ENCODE data around the gene DOK5.

The DOK5 gene

DNA sequence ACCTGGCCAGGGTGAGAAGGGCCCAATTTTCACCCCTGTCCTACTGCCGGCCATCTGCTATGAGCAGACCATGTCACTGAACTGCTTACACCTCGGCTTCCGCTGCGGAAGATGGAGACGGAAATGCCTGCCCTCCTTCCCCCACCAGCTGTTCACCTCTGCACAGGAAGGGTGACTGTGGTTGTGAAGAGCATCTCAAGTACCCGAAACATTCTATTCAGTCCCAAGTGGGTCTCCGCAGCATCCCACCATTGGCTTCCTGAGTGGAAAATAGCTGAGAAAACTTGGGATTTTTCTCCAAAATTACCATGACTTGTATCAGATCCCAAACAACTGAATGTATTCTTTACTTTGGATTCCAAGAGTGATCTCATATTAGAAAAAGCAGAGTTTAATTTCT, 16.1 kb downstream of the DOK5 start:
- no peak for DNase-seq
- no peaks in the 10 kb centered on the region for H4K20me1 ChIP-seq (ENCODE audit: insufficient read depth, low read length)
- no peaks in the 10 kb centered on the region for H3K36me3 ChIP-seq (replicated peaks; ENCODE audit: insufficient read depth, low read length)
- no peak overlapping the region for H3K4me3 ChIP-seq (ENCODE audit: low read length)
- H2AFZ ChIP-seq (ENCODE audit: low read length): no peak overlapping the region
- H3F3A ChIP-seq (ENCODE audit: insufficient read depth, low read length): no peaks in the 10 kb centered on the region
- H3K79me2 ChIP-seq (ENCODE audit: low read length): no peaks in the 10 kb centered on the region
- no peak overlapping the region for H3K27ac ChIP-seq (ENCODE audit: low read length)
- H3K27me3 ChIP-seq (replicated peaks; ENCODE audit: insufficient read depth, low read length): no peaks in the 10 kb centered on the region
- H3K9ac ChIP-seq (ENCODE audit: low read length): no peak overlapping the region
- no peaks in the 10 kb centered on the region for H3K9me2 ChIP-seq (replicated peaks; ENCODE audit: insufficient read depth, low read length)
- H3K4me2 ChIP-seq (ENCODE audit: low read depth, low read length): no peak overlapping the region
- H3K9me3 ChIP-seq (replicated peaks; ENCODE audit: insufficient read depth, low read length): no peaks in the 10 kb centered on the region
- no peaks in the 10 kb centered on the region for H3K4me1 ChIP-seq (ENCODE audit: low read length)
- no peak for TF ChIP-seq EZH2 (optimal IDR thresholded peaks at IDR 0.05; ENCODE audit: low read depth, low read length)
- no peak for TF ChIP-seq CTCF (IDR thresholded peaks at IDR 0.05; ENCODE audit: low read length)

DNA sequence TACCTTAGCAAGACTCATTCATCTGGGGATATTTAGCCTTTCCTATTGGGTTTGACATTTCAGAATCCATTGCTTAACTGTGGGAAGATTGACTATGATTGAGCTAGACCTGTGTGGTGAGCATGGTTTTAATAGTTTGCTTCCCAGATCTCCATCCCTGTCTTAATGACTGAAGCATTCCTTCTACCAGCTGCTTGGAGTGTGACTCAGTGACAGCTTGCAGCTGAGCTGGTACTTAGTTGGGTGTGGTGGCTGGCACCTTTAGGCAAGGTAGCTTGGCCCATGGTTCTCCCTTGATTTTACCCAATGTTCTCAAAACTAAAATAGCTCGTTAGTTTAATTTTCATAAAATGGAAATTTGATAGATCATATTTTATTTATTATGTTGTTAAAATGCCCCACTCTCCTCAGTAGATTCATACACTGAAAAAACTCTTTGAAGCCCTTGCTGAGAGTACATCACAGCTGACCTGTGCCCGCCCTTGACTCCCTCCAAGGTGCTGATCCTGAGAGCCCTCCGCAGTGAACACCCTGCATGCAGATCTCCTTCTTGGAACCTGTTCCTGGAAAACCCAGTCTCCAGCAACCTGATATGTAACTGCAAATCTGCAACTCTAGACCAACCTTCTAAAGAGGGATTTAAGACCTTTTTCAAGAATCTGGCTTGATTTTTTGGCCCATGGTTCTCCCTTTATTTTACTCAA, 19.1 kb downstream of the DOK5 start:
- Histone ChIP-seq H3F3A (ENCODE audit: insufficient read depth, low read length) (no peaks in the 10 kb centered on the region), H3K9me2 (replicated peaks; ENCODE audit: insufficient read depth, low read length) (no peaks in the 10 kb centered on the region), H3K36me3 (replicated peaks; ENCODE audit: insufficient read depth, low read length) (no peaks in the 10 kb centered on the region), H3K4me2 (ENCODE audit: low read depth, low read length) (no peak overlapping the region), H3K79me2 (ENCODE audit: low read length) (no peaks in the 10 kb centered on the region), H3K9ac (ENCODE audit: low read length) (no peak overlapping the region), H3K27ac (ENCODE audit: low read length) (no peak overlapping the region), H3K27me3 (replicated peaks; ENCODE audit: insufficient read depth, low read length) (no peaks in the 10 kb centered on the region), H4K20me1 (ENCODE audit: insufficient read depth, low read length) (no peaks in the 10 kb centered on the region), H3K4me1 (ENCODE audit: low read length) (no peaks in the 10 kb centered on the region), H3K4me3 (ENCODE audit: low read length) (no peak overlapping the region), H3K9me3 (replicated peaks; ENCODE audit: insufficient read depth, low read length) (no peaks in the 10 kb centered on the region), H2AFZ (ENCODE audit: low read length) (no peak overlapping the region)
- no peak for DNase-seq
- TF ChIP-seq EZH2 (optimal IDR thresholded peaks at IDR 0.05; ENCODE audit: low read depth, low read length): no peak
- TF ChIP-seq CTCF (IDR thresholded peaks at IDR 0.05; ENCODE audit: low read length): no peak
- TF ChIP-seq EZH2phosphoT487 (IDR thresholded peaks at IDR 0.05; ENCODE audit: low read length): no peak

DNA sequence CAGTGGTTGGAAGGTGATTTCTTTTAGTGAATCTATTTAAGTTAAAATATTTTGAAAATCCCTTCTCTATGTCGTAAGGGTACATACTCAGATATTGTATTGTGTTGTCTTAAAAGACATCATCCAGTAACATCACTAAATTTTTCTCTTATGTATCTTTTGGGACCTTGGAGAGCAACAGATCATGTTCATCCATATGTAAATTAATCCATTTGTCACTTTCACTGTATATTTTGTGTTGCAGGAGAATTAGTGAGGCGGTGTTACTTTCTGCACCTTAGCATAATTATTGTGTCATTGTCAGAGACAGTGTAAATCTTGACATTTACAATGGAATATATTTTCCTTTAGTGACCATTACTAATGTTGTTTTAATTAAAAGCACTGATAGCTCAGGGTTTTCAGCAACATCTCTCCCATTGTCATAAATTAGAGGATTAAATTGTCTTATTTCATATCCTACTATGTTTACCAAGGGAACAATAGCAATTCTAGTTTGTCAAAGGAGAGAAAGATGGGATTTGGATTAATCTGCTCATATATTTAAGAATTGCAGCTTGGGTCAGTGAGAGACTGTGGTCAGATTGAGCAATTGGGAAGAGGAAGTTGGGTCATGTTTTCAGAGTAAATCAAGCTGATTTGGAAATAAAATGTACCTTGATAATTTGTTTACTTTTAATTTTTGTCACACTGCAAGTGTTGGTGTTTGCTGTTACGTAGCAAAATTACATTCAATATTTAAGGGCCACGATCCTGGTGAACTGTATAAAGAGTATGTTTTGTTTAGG, 22.7 kb downstream of the DOK5 start:
- no peaks in the 10 kb centered on the region for H3K9me3 ChIP-seq (replicated peaks; ENCODE audit: insufficient read depth, low read length)
- H3K27ac ChIP-seq (ENCODE audit: low read length): no peak overlapping the region
- H3K79me2 ChIP-seq (ENCODE audit: low read length): no peaks in the 10 kb centered on the region
- H3K9me2 ChIP-seq (replicated peaks; ENCODE audit: insufficient read depth, low read length): no peaks in the 10 kb centered on the region
- TF ChIP-seq CTCF (IDR thresholded peaks at IDR 0.05; ENCODE audit: low read length) (no peak), EZH2phosphoT487 (IDR thresholded peaks at IDR 0.05; ENCODE audit: low read length) (no peak), EZH2 (optimal IDR thresholded peaks at IDR 0.05; ENCODE audit: low read depth, low read length) (no peak)
- no peak overlapping the region for H2AFZ ChIP-seq (ENCODE audit: low read length)
- H3F3A ChIP-seq (ENCODE audit: insufficient read depth, low read length): no peaks in the 10 kb centered on the region
- no peak overlapping the region for H3K4me2 ChIP-seq (ENCODE audit: low read depth, low read length)
- no peaks in the 10 kb centered on the region for H3K36me3 ChIP-seq (replicated peaks; ENCODE audit: insufficient read depth, low read length)
- no peaks in the 10 kb centered on the region for H3K4me1 ChIP-seq (ENCODE audit: low read length)
- DNase-seq: no peak
- H3K9ac ChIP-seq (ENCODE audit: low read length): no peak overlapping the region
- H4K20me1 ChIP-seq (ENCODE audit: insufficient read depth, low read length): no peaks in the 10 kb centered on the region
- H3K4me3 ChIP-seq (ENCODE audit: low read length): no peak overlapping the region
- H3K27me3 ChIP-seq (replicated peaks; ENCODE audit: insufficient read depth, low read length): no peaks in the 10 kb centered on the region
